Forelimb muscle (tissue), 1 donor: ENCODE results near the gene OR10H5. TPM values are rescaled to one million over a fixed set of nuclear protein-coding genes. Genes with fewer than 3 reads are reported as not detected.
A peak's percentile ranks its signal among the peaks of the same experiment; 100 is the strongest.
"Not testable (repeated sequence)": the region's sequence is repeated elsewhere in the genome, so short reads cannot be mapped to it uniquely, and the experiment has no call there.

Experiments
- DNase-seq: peaks from one replicate; pipeline ENCODE4 v3.0.0-alpha.2; 2013; ENCODE audit warnings: low read depth
- polyA plus RNA-seq: library from polyadenylated mRNA; unstranded; fragments of 120-200 nt; gene quantifications from one replicate; pipeline ENCODE4 v1.2.1, GENCODE V29; 2013; ENCODE audit not compliant: insufficient read length

Gene OR10H5, protein sequence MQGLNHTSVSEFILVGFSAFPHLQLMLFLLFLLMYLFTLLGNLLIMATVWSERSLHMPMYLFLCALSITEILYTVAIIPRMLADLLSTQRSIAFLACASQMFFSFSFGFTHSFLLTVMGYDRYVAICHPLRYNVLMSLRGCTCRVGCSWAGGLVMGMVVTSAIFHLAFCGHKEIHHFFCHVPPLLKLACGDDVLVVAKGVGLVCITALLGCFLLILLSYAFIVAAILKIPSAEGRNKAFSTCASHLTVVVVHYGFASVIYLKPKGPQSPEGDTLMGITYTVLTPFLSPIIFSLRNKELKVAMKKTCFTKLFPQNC
- polyA plus RNA-seq, result 0.04 TPM

GRCh38 chr19:15787611-15788155 lies at the start of gene OR10H5:
TSS of gene OR10H5 (plus strand) at chr19:15787661. CDS start at chr19:15794049, 6,388 bp downstream.
- DNase-seq, result no peak

GRCh38 chr19:15737722-15738121 lies 49.7 kb upstream of the OR10H5 start, which contains the start of gene OR10H3:
TSS of gene OR10H3 (plus strand) at chr19:15737985. CDS start at chr19:15741393, 3,408 bp downstream.
- DNase-seq, result no peak

- no peak for DNase-seq
Observed at GRCh38 chr19:15740785-15741184, 46.7 kb upstream of the OR10H5 start.

DNA sequence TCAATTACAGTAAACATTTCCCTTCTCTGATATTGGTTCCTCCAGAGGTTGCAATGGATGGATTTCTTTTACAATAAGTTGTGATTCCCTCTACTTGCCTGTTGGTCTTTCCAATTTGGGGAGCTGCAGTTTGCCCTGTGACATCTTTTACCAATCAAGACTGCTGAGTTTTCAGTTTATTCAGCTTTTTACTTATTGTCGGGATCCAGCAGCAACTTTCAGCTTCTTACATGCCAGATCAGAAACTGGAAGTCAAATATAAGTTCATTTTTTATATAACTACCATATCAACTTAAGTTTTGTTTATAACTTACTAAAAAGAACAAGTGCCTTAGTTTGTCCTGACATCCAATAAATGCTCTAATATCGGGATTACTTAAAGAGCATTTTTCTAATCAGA lies 39.2 kb upstream of the OR10H5 start:
- DNase-seq, result no peak

GRCh38 chr19:15758379-15758778 lies 29.1 kb upstream of the OR10H5 start:
- DNase-seq, result no peak

DNA sequence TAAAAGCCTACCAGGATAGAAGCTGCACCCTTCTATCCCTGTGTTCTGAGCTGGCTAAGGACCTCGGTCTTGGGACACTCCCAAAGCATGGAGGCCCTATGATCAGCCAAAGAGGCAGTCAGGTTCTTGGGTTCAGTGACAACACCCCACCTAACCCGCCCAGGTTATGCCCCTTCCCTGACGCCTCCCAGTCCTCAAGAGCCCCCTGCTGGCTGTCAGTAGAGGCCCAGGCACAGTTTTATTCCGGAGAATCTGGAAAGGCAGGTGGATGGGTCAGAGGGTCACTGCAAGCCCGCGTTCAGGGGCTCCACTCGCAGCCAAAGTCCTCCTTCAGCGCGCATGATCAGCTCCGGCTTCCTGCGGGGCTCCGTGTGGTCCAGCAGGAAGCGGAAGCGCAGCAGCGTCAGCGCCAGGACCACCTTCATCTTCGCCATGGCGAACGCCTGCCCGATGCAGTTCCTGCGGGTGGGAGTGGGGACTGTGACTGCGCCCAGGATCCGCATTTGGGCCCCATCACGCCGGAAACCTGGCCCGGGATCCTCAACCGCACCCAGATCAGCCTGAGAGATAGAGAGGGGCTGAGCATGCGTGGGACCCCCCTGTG lies 27.4 kb upstream of the OR10H5 start:
- DNase-seq, result no peak

DNA sequence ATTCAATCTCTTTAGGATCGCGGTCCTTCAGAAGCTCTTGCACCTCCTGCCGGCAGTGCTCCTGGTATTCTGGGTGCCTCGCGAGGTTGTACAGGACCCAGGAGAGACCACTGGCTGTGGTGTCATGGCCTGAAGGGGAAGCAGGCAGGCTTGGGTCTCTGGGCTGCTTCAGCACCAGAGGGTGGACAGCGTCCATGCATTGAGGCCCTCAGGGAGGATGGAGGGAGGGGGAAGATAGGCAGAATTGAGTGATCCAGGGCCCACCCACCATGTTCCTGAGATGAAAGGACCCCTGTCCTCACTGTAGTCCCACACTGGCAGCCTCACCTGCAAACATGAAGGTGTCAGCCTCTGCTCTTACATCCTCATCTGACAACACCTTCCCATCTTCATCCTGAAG lies 17.9 kb upstream of the OR10H5 start:
- no peak for DNase-seq

DNA sequence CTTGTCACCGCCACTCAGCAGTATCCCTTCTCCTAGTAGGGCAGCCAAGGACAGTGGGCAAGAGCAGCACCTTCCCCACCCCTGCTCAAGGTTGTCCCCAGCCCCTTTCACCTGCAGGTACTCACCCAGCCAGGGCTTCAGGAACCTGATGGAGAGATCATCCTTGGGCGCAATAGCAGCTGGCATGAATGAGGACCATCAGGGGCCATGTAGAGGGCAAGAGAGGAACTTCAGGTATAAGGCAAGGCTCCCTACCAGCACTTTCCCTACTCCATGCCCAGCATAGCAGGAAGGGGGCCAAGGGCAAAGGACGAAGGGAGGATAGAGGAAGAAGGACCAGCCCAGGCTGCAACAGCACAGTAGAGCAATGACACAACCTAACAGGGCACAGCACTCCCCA lies 13.3 kb upstream of the OR10H5 start:
- not testable (repeated sequence) for DNase-seq

DNA sequence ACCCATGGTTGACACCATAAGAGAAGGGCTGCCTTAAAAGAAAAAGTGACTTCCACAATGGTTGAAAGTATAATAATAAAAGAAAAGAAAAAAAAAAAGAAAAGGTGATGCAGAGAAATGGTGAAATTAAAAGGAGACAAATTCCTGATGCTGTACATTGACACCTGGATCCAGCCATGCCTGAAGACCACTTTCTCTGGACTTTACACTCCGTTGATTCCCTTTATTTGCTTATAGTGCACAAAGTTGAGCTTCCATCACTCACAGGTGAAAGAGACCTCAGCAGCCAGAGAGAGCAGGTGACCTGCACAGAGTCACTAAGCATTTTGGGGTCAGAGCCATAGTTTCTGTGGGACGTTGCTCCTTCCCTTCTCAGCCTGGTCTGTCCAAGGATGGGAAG lies 12.2 kb upstream of the OR10H5 start:
- DNase-seq, result no peak

GRCh38 chr19:15776264-15776663 lies 11.2 kb upstream of the OR10H5 start:
- no peak for DNase-seq

- DNase-seq, result no peak
Observed at GRCh38 chr19:15776991-15777970, 10.2 kb upstream of the OR10H5 start.

DNA sequence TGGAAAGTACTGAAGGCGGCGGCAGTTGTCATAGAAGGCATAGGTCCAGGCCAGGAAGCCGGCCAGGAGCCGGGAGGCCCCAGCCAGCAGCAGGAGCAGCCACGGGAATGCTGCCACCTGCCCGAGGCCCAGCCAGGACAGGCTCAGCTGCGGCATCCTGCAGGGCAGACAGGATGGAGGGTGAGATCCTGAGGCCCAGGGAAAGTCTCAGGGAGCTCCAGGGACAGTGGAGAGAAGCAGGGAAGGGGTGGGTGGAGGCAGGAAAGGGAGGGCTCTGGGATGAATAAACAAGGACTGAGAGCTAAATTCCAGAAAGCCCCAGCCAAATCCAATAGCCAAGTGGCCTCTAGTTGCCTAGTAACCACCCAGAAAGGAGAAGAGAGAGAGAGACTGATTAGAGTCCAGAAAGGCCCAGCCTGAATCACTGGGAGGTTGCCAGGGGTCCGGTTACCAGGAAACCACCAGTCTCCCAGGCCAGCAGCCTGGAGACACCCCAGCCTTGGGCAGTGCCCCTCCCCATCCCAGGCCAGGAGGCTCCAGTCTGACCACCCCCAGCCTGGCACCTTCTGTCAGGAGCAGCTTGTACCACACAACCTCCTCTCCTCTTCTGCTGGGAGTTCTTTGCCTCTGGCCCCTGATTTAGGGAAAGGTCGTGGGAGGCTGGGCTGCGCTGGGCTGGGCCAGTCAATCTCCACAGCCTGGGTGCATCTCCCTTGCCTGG lies 7.5 kb upstream of the OR10H5 start:
- peak; percentile 65 for DNase-seq

DNA sequence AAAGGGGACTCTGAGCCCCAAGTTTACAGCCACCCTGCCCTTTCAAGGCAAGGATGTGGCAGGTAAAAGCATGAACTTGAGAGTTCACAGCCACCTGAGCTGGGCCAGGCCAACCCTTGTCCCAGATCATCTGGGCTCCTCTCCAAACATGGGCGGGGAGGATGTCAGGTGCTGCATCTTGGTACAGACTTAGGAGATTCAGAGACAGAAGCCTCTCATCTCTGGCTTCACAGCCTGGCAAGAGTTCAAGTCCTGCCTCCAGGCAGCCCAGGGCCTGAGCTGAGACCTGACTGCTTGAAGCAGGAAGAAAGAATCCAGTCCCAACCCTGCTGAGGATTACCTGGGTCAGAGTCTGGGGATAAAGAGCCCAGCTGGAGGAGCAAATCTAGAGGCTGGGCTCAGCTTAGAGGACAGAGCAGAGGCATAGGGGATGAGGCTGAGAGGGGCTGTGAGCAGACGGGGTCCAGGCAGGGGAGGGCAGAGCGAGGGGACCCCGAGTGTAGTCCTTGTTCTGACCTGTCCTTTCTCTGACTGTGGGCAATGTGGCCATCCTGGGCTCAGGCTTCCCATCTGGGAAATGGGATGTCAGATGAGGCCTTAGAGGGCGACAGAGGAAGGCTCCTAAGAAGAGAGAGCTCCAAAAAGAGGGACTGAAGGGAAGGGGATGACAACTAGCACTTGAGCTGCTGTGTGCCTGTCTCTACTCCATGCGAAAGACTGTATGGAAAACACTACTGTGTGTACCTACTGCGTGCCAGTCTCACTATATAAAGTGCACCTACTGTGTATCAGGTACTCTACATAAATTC lies 6.6 kb upstream of the OR10H5 start:
- DNase-seq, result peak; percentile 5

GRCh38 chr19:15781661-15782060 lies 5.8 kb upstream of the OR10H5 start:
- no peak for DNase-seq

DNA sequence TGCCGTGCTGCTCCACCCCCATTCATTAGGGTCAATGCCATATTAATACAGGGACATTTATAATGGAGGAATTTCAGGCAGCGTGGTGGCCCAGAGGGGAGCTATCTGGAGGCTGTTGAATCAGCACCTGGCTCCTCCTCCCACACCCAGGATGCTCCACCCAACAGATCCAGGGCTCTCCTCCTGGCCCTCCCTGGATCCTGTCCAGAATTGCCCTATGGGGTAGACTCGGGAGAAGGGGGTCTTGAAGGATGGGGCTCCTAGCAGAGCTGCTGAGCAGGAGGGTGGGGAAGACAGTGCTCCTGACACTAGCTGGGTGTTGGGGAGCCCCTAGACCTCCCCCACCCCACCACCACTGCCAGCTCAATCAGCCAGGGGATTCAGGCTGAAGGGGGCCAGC lies 5.2 kb upstream of the OR10H5 start:
- no peak for DNase-seq

DNA sequence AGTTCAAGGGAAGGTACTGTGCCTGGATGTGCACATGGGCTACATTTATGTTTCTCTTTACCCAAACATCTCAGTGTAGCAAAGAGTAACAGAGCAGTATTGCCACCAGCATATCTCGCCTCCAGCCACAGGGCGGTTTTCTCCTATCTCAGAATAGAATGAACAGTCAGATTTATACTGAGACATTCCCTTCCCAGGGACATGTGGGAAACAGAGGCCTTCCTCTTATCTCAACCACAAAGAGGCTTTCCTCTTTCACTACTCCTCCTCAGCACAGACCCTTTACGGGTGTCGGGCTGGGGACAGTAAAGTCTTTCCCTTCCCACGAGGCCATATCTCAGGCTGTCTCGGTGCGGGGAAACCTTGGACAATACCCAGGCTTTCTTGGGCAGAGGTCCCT lies 4.6 kb upstream of the OR10H5 start:
- not testable (repeated sequence) for DNase-seq

- DNase-seq, result no peak
Observed at GRCh38 chr19:15788594-15789270, 1.3 kb downstream of the OR10H5 start.

- no peak for DNase-seq
Observed at GRCh38 chr19:15790096-15790495, 2.6 kb downstream of the OR10H5 start.

- not testable (repeated sequence) for DNase-seq
Observed at GRCh38 chr19:15794279-15794678, 6.8 kb downstream of the OR10H5 start.

- peak; percentile 9 for DNase-seq
Observed at GRCh38 chr19:15810335-15810734, 22.9 kb downstream of the OR10H5 start.
